Measurements from ENCODE around the gene SNX30. TPM values are rescaled to one million over a fixed set of nuclear protein-coding genes. Genes with fewer than 3 reads are reported as not detected.

Gene SNX30
- total RNA-seq, 2 donors from 2014 or later: 5.0 to 5.7 TPM

DNA sequence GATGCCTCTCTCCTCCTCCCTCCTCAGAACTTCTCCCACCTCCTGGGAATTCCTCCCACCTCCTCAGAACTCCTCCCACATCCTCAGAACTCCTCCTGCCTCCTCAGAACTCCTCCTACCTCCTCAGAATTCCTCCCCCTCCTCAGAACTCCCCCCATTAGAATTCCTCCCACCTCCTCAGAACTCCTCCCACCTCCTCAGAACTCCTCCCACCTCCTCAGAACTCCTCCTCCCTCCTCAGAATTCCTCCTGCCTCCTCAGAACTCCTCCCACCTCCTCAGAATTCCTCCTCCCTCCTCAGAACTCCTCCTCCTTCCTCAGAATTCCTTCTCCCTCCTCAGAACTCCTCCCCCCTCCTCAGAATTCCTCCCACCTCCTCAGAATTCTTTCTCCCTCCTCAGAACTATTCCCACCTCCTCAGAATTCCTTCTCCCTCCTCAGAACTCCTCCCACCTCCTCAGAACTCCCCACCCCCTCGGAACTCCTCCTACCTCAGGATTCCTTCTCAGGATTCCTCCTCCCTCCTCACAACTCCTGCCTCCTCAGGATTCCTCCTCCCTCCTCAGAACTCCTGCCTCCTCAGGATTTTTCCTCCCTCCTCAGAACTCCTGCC lies 116.2 kb downstream of the SNX30 start:
- Histone ChIP-seq H3K4me1 (peaks cover 0 to 4% of the 10 kb centered on the region in 2 donors), H3K4me3 (no peak overlapping the region), H3K9me3 (no peaks in the 10 kb centered on the region), H3K36me3 (peaks cover 12% of the 10 kb centered on the region), H3K27ac (no peak overlapping the region), H3K27me3 (no peaks in the 10 kb centered on the region)
- DNase-seq (ENCODE audit: low spot score): no peak
- TF ChIP-seq CTCF (IDR thresholded peaks at IDR 0.05): no peak

DNA sequence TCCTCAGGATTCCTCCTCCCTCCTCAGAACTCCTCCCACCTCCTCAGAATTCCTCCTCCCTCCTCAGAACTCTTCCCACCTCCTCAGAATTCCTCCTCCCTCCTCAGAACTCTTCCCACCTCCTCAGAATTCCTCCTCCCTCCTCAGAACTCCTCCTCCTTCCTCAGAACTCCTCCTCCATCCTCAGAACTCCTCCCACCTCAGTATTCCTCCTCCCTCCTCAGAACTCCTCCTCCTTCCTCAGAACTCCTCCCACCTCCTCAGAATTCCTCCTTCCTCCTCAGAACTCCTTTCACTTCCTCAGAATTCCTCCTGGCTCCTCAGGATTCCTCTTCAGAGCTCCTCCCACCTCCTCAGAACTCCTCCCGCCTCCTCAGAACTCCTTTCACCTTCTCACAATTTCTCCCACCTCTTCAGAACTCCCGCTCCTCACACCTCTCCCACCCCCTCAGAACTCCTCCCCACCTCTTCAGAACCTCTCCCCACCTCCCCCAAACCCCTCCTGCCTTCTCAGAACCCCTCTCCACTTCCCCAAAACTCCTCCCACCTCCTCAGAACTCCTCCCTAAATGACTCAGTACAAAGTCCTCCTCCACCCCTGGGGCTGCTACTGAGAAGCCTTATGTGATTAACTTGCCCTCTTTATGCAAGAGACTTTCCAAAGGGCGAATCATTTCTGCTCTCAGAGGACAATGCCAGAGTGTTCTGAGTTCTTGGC lies 116.9 kb downstream of the SNX30 start:
- Histone ChIP-seq H3K4me3 (no peak overlapping the region), H3K27ac (no peak overlapping the region), H3K36me3 (peaks cover 12% of the 10 kb centered on the region), H3K9me3 (no peaks in the 10 kb centered on the region), H3K4me1 (no peaks in the 10 kb centered on the region), H3K27me3 (no peaks in the 10 kb centered on the region)
- TF ChIP-seq CTCF (IDR thresholded peaks at IDR 0.05): no peak
- no peak for DNase-seq (ENCODE audit: low spot score)

GRCh38 chr9:112868461-112868860 lies 117.9 kb downstream of the SNX30 start:
- no peak for TF ChIP-seq CTCF (IDR thresholded peaks at IDR 0.05)
- H3K27ac ChIP-seq: no peak overlapping the region
- H3K4me3 ChIP-seq: no peak overlapping the region
- peaks cover 12% of the 10 kb centered on the region for H3K36me3 ChIP-seq
- H3K27me3 ChIP-seq: no peaks in the 10 kb centered on the region
- no peaks in the 10 kb centered on the region for H3K4me1 ChIP-seq
- no peak for DNase-seq (ENCODE audit: low spot score)
- H3K9me3 ChIP-seq: no peaks in the 10 kb centered on the region

DNA sequence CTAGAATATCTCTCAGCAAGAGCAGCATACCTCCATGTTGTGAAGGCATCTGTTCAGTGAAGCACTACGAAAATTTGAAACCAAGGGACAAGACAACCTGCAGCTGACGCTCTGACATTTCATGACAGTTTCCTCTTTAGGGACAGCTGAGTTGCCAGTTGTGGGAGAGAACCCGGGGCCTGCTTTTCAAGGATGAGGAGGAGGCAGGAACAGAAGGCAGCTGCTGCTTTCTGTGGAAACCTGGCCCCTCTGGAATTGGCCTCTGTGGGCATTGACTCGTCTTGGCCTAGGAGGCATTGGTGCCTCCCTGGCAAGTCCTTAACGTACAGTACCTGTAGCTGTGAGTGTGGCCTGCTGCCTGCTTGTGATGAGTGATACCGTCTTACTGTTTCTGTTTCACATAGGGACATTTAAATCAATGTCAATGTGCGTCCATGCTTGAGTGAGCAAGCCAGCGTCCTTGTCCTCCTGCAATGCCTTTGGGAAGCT lies 118.5 kb downstream of the SNX30 start:
- no peak overlapping the region for H3K4me3 ChIP-seq
- H3K36me3 ChIP-seq: peaks cover 12% of the 10 kb centered on the region
- H3K27ac ChIP-seq: no peak overlapping the region
- no peaks in the 10 kb centered on the region for H3K27me3 ChIP-seq
- no peaks in the 10 kb centered on the region for H3K9me3 ChIP-seq
- no peak for TF ChIP-seq CTCF (IDR thresholded peaks at IDR 0.05)
- no peaks in the 10 kb centered on the region for H3K4me1 ChIP-seq
- DNase-seq (ENCODE audit: low spot score): no peak

DNA sequence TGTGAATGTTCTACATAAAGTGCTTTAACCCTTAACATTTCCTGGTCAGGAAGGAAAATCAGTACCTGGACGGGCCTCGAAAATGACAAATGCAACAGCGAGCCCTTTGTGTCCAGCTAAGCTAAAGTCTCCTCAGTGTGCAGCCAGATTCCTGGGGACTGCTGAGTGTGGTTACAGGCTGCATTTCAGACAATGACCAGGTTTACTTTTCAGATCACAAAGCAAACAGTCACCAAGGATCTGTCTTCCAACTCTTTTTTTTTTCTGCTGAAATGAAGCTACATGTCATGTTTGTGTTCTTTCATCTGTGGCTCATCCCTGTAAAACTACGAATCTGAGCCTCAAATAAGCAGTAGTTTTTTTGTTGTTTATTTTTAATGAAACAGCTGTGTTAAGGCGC lies 119.4 kb downstream of the SNX30 start:
- Histone ChIP-seq H3K36me3 (peaks cover 12% of the 10 kb centered on the region), H3K27ac (no peak overlapping the region), H3K9me3 (no peaks in the 10 kb centered on the region), H3K4me3 (no peak overlapping the region), H3K4me1 (no peaks in the 10 kb centered on the region), H3K27me3 (no peaks in the 10 kb centered on the region)
- DNase-seq (ENCODE audit: low spot score): no peak
- no peak for TF ChIP-seq CTCF (IDR thresholded peaks at IDR 0.05)

Measured in right atrium auricular region (tissue), 2 donors.